Measurements from ENCODE around the gene STXBP2. TPM values are rescaled to one million over a fixed set of nuclear protein-coding genes. Genes with fewer than 3 reads are reported as not detected.
A peak's percentile ranks its signal among the peaks of the same experiment; 100 is the strongest.

Gene STXBP2
- polyA plus RNA-seq, 1 of the 3 experiments (the other 2 are of a cell fraction) = 4.7 TPM

DNA sequence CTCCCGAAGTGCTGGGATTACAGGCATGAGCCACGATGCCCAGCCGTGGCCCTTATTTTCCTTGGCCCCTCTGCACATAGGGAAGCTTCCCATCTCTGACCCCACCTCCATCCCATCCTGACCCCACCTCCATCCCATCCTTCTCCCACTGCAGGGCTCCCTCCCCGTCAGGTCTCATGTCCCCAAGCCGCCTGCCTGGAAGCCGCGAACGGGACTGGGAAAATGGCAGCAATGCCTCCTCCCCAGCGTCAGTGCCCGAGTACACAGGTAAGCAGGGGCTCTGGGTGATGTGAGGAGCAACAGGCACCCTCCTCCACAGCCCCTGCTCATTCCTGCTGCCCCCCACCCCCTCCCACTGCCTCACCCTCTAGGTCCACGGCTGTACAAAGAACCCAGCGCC lies 19.7 kb upstream of the STXBP2 start:
- peaks cover 3 to 25% of the 10 kb centered on the region in 2 experiments for H3K36me3 ChIP-seq (replicated peaks in 1 of 2; ENCODE audit: control insufficient read depth in 1 of 2, insufficient read depth in 2 of 2, low read length in 1 of 2)
- H3K27me3 ChIP-seq (ENCODE audit: insufficient read depth) = no peaks in the 10 kb centered on the region
- H4K20me1 ChIP-seq (ENCODE audit: insufficient read depth) = no peaks in the 10 kb centered on the region
- ChIA-PET CTCF (interaction anchor here (4.1 kb wide), 1 partner anchor 48 kb away, joined by 40 read pairs; no protein-coding TSS in a partner anchor), POLR2A (no interaction called here)
- H3F3A ChIP-seq (replicated peaks; ENCODE audit: insufficient read depth) = peaks cover 4% of the 10 kb centered on the region
- H3K9ac ChIP-seq = no peak overlapping the region
- TF ChIP-seq FOXM1 (IDR thresholded peaks at IDR 0.05; ENCODE audit: low read depth) = no peak
- no peak for TF ChIP-seq MXI1 (IDR thresholded peaks at IDR 0.05; ENCODE audit: low read depth, low read length)
- TF ChIP-seq RFX5 (IDR thresholded peaks at IDR 0.05; ENCODE audit: low read length) = no peak
- TF ChIP-seq, protein P1, sequence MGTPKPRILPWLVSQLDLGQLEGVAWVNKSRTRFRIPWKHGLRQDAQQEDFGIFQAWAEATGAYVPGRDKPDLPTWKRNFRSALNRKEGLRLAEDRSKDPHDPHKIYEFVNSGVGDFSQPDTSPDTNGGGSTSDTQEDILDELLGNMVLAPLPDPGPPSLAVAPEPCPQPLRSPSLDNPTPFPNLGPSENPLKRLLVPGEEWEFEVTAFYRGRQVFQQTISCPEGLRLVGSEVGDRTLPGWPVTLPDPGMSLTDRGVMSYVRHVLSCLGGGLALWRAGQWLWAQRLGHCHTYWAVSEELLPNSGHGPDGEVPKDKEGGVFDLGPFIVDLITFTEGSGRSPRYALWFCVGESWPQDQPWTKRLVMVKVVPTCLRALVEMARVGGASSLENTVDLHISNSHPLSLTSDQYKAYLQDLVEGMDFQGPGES (IDR thresholded peaks at IDR 0.05; ENCODE audit: low read depth, low read length) = no peak
- no peak for TF ChIP-seq YY1 (IDR thresholded peaks at IDR 0.05; ENCODE audit: low read depth)
- TF ChIP-seq TEAD4 (IDR thresholded peaks at IDR 0.05; ENCODE audit: borderline replicate concordance, insufficient read depth) = no peak
- no peak for TF ChIP-seq POLR2AphosphoS5 (IDR thresholded peaks at IDR 0.05; ENCODE audit: low read depth, low read length)
- TF ChIP-seq USF1 (IDR thresholded peaks at IDR 0.05; ENCODE audit: borderline replicate concordance, low read depth) = no peak
- TF ChIP-seq TAF1 (IDR thresholded peaks at IDR 0.05; ENCODE audit: borderline replicate concordance, low read depth, low read length) = no peak
- TF ChIP-seq, protein P2, sequence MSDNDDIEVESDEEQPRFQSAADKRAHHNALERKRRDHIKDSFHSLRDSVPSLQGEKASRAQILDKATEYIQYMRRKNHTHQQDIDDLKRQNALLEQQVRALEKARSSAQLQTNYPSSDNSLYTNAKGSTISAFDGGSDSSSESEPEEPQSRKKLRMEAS (IDR thresholded peaks at IDR 0.05; ENCODE audit: low read depth) = no peak
- TF ChIP-seq TCF12 (IDR thresholded peaks at IDR 0.05) = no peak
- TF ChIP-seq, protein P3, sequence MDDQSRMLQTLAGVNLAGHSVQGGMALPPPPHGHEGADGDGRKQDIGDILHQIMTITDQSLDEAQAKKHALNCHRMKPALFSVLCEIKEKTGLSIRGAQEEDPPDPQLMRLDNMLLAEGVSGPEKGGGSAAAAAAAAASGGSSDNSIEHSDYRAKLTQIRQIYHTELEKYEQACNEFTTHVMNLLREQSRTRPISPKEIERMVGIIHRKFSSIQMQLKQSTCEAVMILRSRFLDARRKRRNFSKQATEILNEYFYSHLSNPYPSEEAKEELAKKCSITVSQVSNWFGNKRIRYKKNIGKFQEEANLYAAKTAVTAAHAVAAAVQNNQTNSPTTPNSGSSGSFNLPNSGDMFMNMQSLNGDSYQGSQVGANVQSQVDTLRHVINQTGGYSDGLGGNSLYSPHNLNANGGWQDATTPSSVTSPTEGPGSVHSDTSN (IDR thresholded peaks at IDR 0.05) = no peak
- no peak for TF ChIP-seq NFIC (IDR thresholded peaks at IDR 0.05; ENCODE audit: borderline replicate concordance)
- TF ChIP-seq JUND (IDR thresholded peaks at IDR 0.05) = no peak
- no peak overlapping the region for H2AFZ ChIP-seq (ENCODE audit: low read depth)
- H3K9me2 ChIP-seq = no peaks in the 10 kb centered on the region
- no peaks in the 10 kb centered on the region for H3K9me3 ChIP-seq
- peaks cover 0 to 42% of the 10 kb centered on the region in 2 experiments; a peak in 1 of 4 replicates for H3K4me1 ChIP-seq (ENCODE audit: control insufficient read depth in 1 of 2, insufficient read depth in 2 of 2, low read depth in 1 of 2, low read length in 1 of 2)
- H3K4me3 ChIP-seq (ENCODE audit: low read depth in 2 of 2, low read length in 1 of 2) = no peak overlapping the region
- no peaks in the 10 kb centered on the region for H3K79me2 ChIP-seq (ENCODE audit: insufficient read depth)
- H3K27ac ChIP-seq (ENCODE audit: low read depth in 2 of 2, low read length in 1 of 2) = peak overlapping the region in 1 of 2 experiments; percentile 98; a peak in 2 of 4 replicates
- no peak for DNase-seq
- H3K4me2 ChIP-seq = no peak overlapping the region
- WGBS (ENCODE audit: low lambda C conversion rate) = 94% methylated on average over 8 of the region's 12 CpGs

DNA sequence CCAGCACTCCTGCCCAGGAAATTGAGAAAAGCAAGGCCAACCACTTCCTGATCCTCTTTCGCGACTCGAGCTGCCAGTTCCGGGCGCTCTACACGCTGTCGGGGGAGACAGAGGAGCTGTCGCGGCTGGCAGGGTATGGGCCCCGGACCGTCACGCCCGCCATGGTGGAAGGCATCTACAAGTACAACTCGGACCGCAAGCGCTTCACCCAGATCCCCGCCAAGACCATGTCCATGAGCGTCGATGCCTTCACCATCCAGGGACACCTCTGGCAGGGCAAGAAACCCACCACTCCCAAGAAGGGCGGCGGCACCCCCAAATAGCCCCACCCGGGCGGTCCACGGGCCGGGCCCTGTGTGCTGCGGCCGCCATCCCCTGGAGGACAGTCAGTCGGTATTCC lies 19.2 kb upstream of the STXBP2 start:
- Histone ChIP-seq H3K27ac (ENCODE audit: low read depth in 2 of 2, low read length in 1 of 2) (peak overlapping the region in 1 of 2 experiments; percentile 98; a peak in 2 of 4 replicates), H3K4me1 (ENCODE audit: control insufficient read depth in 1 of 2, insufficient read depth in 2 of 2, low read depth in 1 of 2, low read length in 1 of 2) (peaks cover 0 to 42% of the 10 kb centered on the region in 2 experiments; a peak in 1 of 4 replicates), H3K4me3 (ENCODE audit: low read depth in 2 of 2, low read length in 1 of 2) (no peak overlapping the region), H3F3A (replicated peaks; ENCODE audit: insufficient read depth) (peaks cover 4% of the 10 kb centered on the region), H3K79me2 (ENCODE audit: insufficient read depth) (no peaks in the 10 kb centered on the region), H3K4me2 (no peak overlapping the region), H4K20me1 (ENCODE audit: insufficient read depth) (no peaks in the 10 kb centered on the region), H3K27me3 (ENCODE audit: insufficient read depth) (no peaks in the 10 kb centered on the region), H3K9me3 (no peaks in the 10 kb centered on the region), H3K9ac (no peak overlapping the region), H2AFZ (ENCODE audit: low read depth) (no peak overlapping the region), H3K36me3 (replicated peaks in 1 of 2; ENCODE audit: control insufficient read depth in 1 of 2, insufficient read depth in 2 of 2, low read length in 1 of 2) (peaks cover 3 to 31% of the 10 kb centered on the region in 2 experiments), H3K9me2 (no peaks in the 10 kb centered on the region)
- DNase-seq = no peak
- 91% methylated on average over 8 of the region's 28 CpGs for WGBS (ENCODE audit: low lambda C conversion rate)
- POLR2A ChIA-PET = interaction anchor here (1.9 to 2.6 kb wide), 3 partner anchors 12 to 22 kb away, joined by 6 to 16 read pairs (median 11); partner anchors contain the start of genes CAMSAP3, PET100 and XAB2
- CTCF ChIA-PET = interaction anchor here (0.7 to 4.1 kb wide), 7 partner anchors 12 to 264 kb away, joined by 3 to 40 read pairs (median 5); partner anchors contain the start of genes CAMSAP3 and TRAPPC5
- TF ChIP-seq TEAD4 (IDR thresholded peaks at IDR 0.05; ENCODE audit: borderline replicate concordance, insufficient read depth) = no peak
- TF ChIP-seq TCF12 (IDR thresholded peaks at IDR 0.05) = no peak
- no peak for TF ChIP-seq NFIC (IDR thresholded peaks at IDR 0.05; ENCODE audit: borderline replicate concordance)
- no peak for TF ChIP-seq FOXJ3 (CRISPR knock-in tag; IDR thresholded peaks at IDR 0.05)
- TF ChIP-seq TAF1 (IDR thresholded peaks at IDR 0.05; ENCODE audit: borderline replicate concordance, low read depth, low read length) = no peak
- TF ChIP-seq MEF2A (IDR thresholded peaks at IDR 0.05; ENCODE audit: borderline replicate concordance, low read depth) = no peak
- TF ChIP-seq EP300 (IDR thresholded peaks at IDR 0.05; ENCODE audit: borderline replicate concordance in 1 of 2, low read depth in 1 of 2, low read length in 1 of 2) = no peak
- TF ChIP-seq, protein P3 (IDR thresholded peaks at IDR 0.05) = no peak
- no peak for TF ChIP-seq MXI1 (IDR thresholded peaks at IDR 0.05; ENCODE audit: low read depth, low read length)
- no peak for TF ChIP-seq EZH2phosphoT487 (IDR thresholded peaks at IDR 0.05; ENCODE audit: borderline replicate concordance, low read depth)
- TF ChIP-seq ZBTB33 (IDR thresholded peaks at IDR 0.05; ENCODE audit: borderline replicate concordance, low read depth) = no peak
- TF ChIP-seq YY1 (IDR thresholded peaks at IDR 0.05; ENCODE audit: low read depth) = no peak
- TF ChIP-seq RCOR1 (IDR thresholded peaks at IDR 0.05; ENCODE audit: low read length) = no peak
- no peak for TF ChIP-seq POLR2AphosphoS5 (IDR thresholded peaks at IDR 0.05; ENCODE audit: low read depth, low read length)
